Amygdala (tissue), 56 donors: ENCODE data around the gene ARID3A.

Experiments
- DNase-seq, 56 donors: peaks; one replicate each; lab custom pipeline; 2025; lab: John Stamatoyannopoulos, UW

Gene ARID3A

GRCh38 chr19:958967-959855 is 33.4 kb downstream of the ARID3A start:
- peak in 17 of 56 donors; percentile 2 to 61 (median 23) for DNase-seq

- no peak for DNase-seq
These were observed 34.2 kb downstream of the ARID3A start for GRCh38 chr19:960020-960419.

DNA sequence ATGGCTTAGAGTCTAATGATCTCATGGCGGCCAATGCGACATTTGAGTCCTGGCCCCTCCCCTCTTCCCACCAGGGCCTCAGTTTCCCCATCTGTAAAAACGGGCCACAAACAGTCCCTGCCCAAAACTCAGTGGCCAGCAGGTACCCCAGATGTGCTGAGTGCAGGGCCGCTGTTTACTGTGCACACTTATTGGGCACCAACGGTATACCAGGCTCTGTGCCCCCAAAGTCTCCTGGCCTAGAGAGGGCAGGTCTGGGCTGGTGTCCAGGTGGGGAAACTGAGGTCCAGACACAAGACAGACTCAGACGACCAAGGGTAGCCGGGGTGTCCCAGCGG is 34.7 kb downstream of the ARID3A start:
- DNase-seq, result no peak

- DNase-seq, result no peak
These were observed 36.2 kb downstream of the ARID3A start for GRCh38 chr19:961866-962620.

GRCh38 chr19:962683-963400 is 37.0 kb downstream of the ARID3A start:
- DNase-seq, result no peak

DNA sequence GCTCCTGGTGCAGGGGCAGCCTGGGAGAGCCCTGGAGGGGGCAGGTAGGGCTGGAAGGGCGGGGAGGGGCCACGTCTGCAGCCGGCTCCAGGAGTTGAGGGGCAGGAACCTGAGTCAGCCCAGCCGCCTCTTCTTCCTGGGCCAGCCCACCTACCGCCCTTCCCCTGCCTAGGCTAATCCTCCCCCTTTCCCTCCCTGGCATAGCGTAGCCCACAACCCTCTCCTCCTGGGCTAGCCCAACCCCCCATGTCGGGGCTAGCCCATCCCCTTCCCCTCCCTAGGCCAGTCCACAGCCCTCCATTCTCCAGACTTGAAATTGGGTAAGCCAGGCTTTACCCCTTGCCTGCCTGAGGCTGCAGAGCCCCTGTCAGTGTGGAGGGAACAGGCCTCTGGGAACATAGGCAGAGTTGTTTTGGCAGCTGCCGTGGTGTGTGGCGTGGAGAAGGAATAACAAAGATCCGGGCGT is 37.7 kb downstream of the ARID3A start:
- DNase-seq, result no peak

GRCh38 chr19:964116-964520 is 38.3 kb downstream of the ARID3A start:
- DNase-seq, result no peak

- DNase-seq, result no peak
These were observed 39.2 kb downstream of the ARID3A start for GRCh38 chr19:964761-965694.

GRCh38 chr19:966485-967088 is 40.8 kb downstream of the ARID3A start:
- no peak for DNase-seq

DNA sequence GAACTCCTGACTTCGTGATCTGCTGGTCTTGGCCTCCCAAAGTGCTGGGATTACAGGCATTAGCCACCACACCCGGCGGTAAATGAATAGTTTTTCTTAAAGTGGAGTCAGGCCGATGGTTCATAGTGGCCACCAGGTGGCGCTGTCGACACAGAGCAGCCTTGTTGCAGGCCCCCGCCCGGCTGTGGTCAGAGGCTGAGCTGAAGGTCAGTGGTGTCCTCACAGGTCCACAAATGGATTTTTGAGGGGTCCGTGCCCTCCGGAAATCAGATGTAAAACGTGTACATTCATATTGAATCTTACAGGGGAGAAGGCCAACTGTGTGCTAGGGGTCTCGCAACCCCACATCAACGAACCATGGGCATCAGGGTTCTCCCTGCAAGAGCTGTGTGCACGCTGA is 44.9 kb downstream of the ARID3A start:
- DNase-seq, result no peak

GRCh38 chr19:971795-972194 is 46.0 kb downstream of the ARID3A start:
- no peak for DNase-seq

- DNase-seq, result no peak
These were observed 46.4 kb downstream of the ARID3A start for GRCh38 chr19:972281-972680.

DNA sequence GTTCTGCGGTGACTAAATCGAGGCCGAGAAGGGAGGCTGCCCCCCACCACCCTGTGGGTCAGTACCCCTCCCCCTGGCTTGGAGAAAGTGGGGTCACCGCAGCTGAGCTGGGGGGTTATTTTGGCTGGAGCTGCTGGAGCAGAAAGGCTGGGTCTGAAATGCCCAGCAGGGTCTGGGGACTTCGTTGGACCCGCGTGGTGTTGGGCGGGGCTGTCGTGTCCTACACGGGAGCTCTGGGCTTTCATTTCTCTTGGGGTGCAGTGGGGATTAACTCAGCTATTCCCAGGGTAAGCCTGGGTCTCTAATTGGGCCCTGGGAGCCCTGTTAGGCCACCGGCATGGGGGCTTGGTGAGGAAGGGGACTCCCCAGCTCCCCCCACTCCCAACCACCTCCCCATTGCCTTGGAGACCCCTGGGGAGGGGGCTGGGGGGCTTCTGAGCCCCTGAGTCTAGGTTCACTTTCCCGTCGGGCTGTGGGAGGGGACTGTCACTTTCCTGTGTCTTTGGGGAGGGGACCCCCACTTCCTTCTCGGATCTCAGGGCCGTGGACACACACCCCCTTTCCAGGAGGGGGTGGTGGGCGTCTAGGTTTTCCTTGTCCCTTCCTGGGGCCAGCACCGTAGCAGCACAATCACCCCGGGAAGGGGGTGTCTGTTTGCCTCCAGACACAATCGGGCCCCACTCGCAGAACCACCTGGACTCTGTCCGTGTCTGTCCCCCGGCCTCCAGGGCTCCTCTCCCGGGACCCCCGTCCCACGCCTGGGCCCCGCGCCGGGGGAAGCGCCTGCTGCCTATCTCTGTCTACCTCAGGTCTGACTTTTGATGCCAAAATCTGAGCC is 48.1 kb downstream of the ARID3A start:
- no peak for DNase-seq

DNA sequence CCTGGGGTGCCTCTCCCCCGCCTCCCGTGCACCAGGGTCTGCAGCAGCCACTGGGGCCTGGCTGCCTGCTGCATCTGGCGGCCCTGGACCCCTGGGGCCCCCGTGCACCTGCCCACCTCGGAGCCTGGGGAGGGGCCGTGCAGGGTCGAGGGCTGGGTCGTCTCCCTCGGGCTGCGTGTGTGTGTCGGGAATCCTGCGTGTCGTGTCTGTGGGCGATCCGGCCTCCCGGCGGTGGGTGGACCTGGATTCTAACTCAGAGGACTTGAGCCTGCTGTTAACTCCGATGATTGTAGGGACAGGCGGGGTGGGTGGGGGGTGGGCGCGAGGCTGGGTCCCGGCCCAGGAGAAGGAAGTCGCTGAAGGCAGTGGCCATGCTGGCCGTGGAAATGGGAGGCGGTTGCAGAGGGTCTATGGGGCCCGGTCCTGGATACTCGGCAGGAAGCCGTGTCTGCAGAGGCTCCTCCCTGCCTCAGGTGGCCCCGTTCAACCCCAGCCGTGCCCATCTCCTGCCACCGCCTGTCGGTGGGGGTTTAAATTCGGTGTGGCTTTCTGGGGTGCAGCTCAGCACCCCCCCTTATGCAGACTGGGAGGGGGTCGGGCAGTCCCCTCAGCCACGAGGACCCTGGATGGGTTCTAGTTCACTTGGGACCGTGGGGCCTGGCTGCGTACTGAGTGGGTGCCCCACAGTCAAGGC is 48.9 kb downstream of the ARID3A start:
- DNase-seq, result no peak

GRCh38 chr19:976476-976875 is 50.6 kb downstream of the ARID3A start:
- no peak for DNase-seq

DNA sequence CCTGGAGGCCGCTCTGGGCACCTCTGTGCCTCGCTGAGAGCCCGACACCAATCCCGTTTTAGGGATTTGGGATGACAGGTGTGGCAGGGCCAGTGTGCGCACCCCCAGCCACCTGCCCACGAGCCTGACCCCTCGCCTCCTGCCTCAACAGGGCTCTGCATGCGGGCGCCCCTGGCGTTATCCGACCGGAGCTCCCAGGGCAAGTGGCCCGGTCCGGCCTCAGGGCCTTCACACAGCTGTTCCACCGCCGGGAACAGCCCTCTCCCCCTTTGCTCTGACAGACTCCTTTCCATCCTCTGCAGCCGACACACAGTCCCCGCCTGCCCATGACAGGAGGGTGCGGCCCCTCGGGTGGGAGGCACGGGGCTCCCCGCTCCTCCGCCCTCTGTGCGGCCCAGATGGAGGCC is 51.2 kb downstream of the ARID3A start:
- no peak for DNase-seq

DNA sequence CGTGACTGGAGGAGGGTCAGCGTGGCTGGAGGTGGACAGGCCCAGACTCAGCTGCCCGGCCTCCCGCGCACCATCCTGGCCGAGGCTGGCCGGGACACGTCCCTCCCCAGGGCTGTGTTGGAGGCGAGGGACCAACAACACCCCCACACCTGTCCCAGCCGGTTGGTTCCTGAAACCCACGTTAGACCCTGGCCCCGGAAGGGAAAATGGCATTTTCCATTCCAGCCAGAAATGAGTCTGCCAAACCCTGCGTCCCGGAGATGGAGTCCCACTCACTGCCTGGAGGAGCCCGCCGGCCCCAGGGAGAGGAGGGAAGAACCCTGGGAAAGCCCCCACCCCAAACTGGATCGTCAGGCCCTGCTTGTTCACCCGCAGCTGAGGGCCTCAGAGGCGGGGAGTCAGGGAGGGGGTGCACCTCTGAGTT is 53.5 kb downstream of the ARID3A start:
- DNase-seq, result no peak
